SU-DHL-6 (cell line): ENCODE measurements around the gene UQCR10.

Experiments used
- H2AFZ ChIP-seq: fragments of 200-600 bp; sonication (generic); 2 replicates; pipeline ENCODE4 v1.6.1; 2014; ENCODE audit warnings: low read depth, mild to moderate bottlenecking, moderate library complexity, mixed read lengths, antibody characterized with exemption, low read length; ENCODE audit not compliant: severe bottlenecking
- H3F3A ChIP-seq: fragments of 200-600 bp; shearing (Covaris generic); 2 replicates; pipeline ENCODE4 v1.6.0; 2016; ENCODE audit warnings: antibody characterized with exemption, mild to moderate bottlenecking; ENCODE audit not compliant: insufficient read depth
- H3K27ac ChIP-seq: fragments of 200-600 bp; sonication (generic); 2 replicates; pipeline ENCODE4 v1.5.1; 2016; ENCODE audit warnings: low read depth, mild to moderate bottlenecking, low read length, moderate library complexity, mixed read lengths
- H3K27me3 ChIP-seq: fragments of 200-600 bp; sonication (generic), shearing (Covaris generic); 2 replicates; pipeline ENCODE4 v1.6.0; 2014; ENCODE audit warnings: mild to moderate bottlenecking, low read length
- H3K36me3 ChIP-seq: fragments of 200-600 bp; sonication (generic); 2 replicates; pipeline ENCODE4 v1.6.1; 2014; ENCODE audit warnings: mild to moderate bottlenecking, low read length, mixed read lengths
- H3K4me2 ChIP-seq: fragments of 300-600, 200-600 bp; shearing (Covaris generic), sonication (generic); 2 replicates; pipeline ENCODE4 v1.6.0; 2014; ENCODE audit warnings: low read length, low read depth, mild to moderate bottlenecking; ENCODE audit not compliant: poor library complexity, severe bottlenecking
- H3K4me3 ChIP-seq: fragments of 200-600 bp; sonication (generic); 2 replicates; pipeline ENCODE4 v1.5.1; 2014; ENCODE audit warnings: antibody characterized with exemption, low read length, mild to moderate bottlenecking, mixed read lengths; ENCODE audit not compliant: insufficient read depth, poor library complexity, severe bottlenecking
- H3K79me2 ChIP-seq: fragments of 200-600 bp; sonication (generic); 2 replicates; pipeline ENCODE4 v1.6.1; 2014; ENCODE audit warnings: mild to moderate bottlenecking, low read length, moderate library complexity; ENCODE audit not compliant: insufficient read depth
- H3K9ac ChIP-seq: fragments of 200-600 bp; sonication (generic); 2 replicates; pipeline ENCODE4 v1.7.0; 2014; ENCODE audit warnings: mild to moderate bottlenecking, low read length
- H3K9me2 ChIP-seq: fragments of 200-600 bp; sonication (generic); replicated peaks from 2 replicates; pipeline ENCODE4 v1.6.1; 2014; ENCODE audit warnings: low read length; ENCODE audit not compliant: insufficient read depth
- H3K9me3 ChIP-seq: fragments of 200-600 bp; sonication (generic); 2 replicates; pipeline ENCODE4 v1.6.1; 2014; ENCODE audit warnings: low read length, mixed read lengths; ENCODE audit not compliant: insufficient read depth
- H4K20me1 ChIP-seq: fragments of 200-600 bp; sonication (generic); 2 replicates; pipeline ENCODE4 v1.6.1; 2014; ENCODE audit warnings: low read depth, mild to moderate bottlenecking, antibody characterized with exemption, low read length, moderate library complexity, mixed read lengths
- EZH2phosphoT487 ChIP-seq: fragments of 200-600 bp; sonication (generic), shearing (Covaris generic); conservative IDR thresholded peaks from 2 replicates; pipeline ENCODE4 v1.6.1; 2018; ENCODE audit warnings: mild to moderate bottlenecking, antibody characterized with exemption, low read length, moderate library complexity, mixed read lengths
- TF ChIP-seq, protein P1 (sequence below): fragments of 200-600 bp; sonication (generic); IDR thresholded peaks from one replicate; pipeline ENCODE4 v1.5.1; 2017; ENCODE audit warnings: antibody characterized with exemption, mild to moderate bottlenecking, low read length, moderate library complexity; ENCODE audit not compliant: insufficient read depth, poor library complexity, severe bottlenecking

The UQCR10 gene

DNA sequence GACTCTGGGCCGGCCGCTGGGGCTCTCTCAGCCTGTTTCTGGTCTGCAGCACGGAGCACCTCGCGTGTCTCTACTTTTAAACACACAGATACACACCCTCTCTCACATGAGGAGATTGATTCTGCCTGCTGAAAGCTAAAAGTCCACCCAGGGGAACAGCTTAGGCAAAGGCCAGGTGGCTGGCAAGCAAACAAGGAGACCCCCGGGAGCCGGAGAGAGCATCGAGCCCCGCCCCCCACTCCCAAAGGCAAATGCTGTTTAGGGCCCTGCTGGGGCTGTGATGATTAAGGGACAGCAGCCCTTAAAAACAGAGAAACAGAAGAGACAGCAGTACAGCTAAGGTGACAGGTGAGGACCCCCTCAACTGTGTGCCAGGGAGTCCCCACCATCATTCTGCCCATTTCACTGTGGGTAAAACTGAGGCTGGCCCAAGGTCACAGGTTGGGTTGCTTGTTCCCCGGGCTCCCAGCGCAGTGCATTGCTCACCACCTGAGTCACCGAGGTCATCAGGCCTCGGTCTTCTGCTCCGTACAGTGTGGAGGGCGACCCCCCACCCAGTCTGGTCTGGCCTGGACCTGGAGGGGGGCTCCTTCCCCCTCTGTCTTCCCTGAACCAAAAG, 40.5 kb upstream of the UQCR10 start:
- no peak overlapping the region for H3K9ac ChIP-seq
- H3F3A ChIP-seq, result no peaks in the 10 kb centered on the region
- H3K79me2 ChIP-seq, result no peaks in the 10 kb centered on the region
- no peak overlapping the region for H3K27ac ChIP-seq
- H3K36me3 ChIP-seq, result no peaks in the 10 kb centered on the region
- no peak for TF ChIP-seq EZH2phosphoT487
- H3K9me3 ChIP-seq, result no peaks in the 10 kb centered on the region
- H3K4me3 ChIP-seq, result no peak overlapping the region
- no peak overlapping the region for H2AFZ ChIP-seq
- no peak overlapping the region for H3K4me2 ChIP-seq
- H3K27me3 ChIP-seq, result no peaks in the 10 kb centered on the region
- no peaks in the 10 kb centered on the region for H4K20me1 ChIP-seq
- H3K9me2 ChIP-seq, result no peaks in the 10 kb centered on the region

GRCh38 chr22:29727131-29727523, 40.0 kb upstream of the UQCR10 start:
- no peaks in the 10 kb centered on the region for H4K20me1 ChIP-seq
- H3K4me3 ChIP-seq, result no peak overlapping the region
- H3F3A ChIP-seq, result no peaks in the 10 kb centered on the region
- no peaks in the 10 kb centered on the region for H3K27me3 ChIP-seq
- no peak overlapping the region for H3K9ac ChIP-seq
- no peak overlapping the region for H3K4me2 ChIP-seq
- H3K9me3 ChIP-seq, result no peaks in the 10 kb centered on the region
- no peak overlapping the region for H3K27ac ChIP-seq
- no peak overlapping the region for H2AFZ ChIP-seq
- no peaks in the 10 kb centered on the region for H3K9me2 ChIP-seq
- H3K79me2 ChIP-seq, result no peaks in the 10 kb centered on the region
- H3K36me3 ChIP-seq, result no peaks in the 10 kb centered on the region
- TF ChIP-seq, protein P1, sequence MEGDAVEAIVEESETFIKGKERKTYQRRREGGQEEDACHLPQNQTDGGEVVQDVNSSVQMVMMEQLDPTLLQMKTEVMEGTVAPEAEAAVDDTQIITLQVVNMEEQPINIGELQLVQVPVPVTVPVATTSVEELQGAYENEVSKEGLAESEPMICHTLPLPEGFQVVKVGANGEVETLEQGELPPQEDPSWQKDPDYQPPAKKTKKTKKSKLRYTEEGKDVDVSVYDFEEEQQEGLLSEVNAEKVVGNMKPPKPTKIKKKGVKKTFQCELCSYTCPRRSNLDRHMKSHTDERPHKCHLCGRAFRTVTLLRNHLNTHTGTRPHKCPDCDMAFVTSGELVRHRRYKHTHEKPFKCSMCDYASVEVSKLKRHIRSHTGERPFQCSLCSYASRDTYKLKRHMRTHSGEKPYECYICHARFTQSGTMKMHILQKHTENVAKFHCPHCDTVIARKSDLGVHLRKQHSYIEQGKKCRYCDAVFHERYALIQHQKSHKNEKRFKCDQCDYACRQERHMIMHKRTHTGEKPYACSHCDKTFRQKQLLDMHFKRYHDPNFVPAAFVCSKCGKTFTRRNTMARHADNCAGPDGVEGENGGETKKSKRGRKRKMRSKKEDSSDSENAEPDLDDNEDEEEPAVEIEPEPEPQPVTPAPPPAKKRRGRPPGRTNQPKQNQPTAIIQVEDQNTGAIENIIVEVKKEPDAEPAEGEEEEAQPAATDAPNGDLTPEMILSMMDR, result no peak
- TF ChIP-seq EZH2phosphoT487, result no peak

GRCh38 chr22:29729161-29729560, 38.0 kb upstream of the UQCR10 start:
- Histone ChIP-seq H3F3A (peaks cover 8% of the 10 kb centered on the region), H3K9me3 (no peaks in the 10 kb centered on the region), H3K79me2 (no peaks in the 10 kb centered on the region), H3K27me3 (no peaks in the 10 kb centered on the region), H3K36me3 (no peaks in the 10 kb centered on the region), H3K4me3 (no peak overlapping the region), H3K4me2 (no peak overlapping the region), H2AFZ (no peak overlapping the region), H3K9ac (no peak overlapping the region), H3K9me2 (no peaks in the 10 kb centered on the region), H4K20me1 (no peaks in the 10 kb centered on the region), H3K27ac (no peak overlapping the region)
- TF ChIP-seq EZH2phosphoT487, result no peak
- TF ChIP-seq, protein P1, result no peak

GRCh38 chr22:29731058-29731850, 35.9 kb upstream of the UQCR10 start:
- Histone ChIP-seq H3K4me3 (no peak overlapping the region), H3K27me3 (no peaks in the 10 kb centered on the region), H3K4me2 (no peak overlapping the region), H4K20me1 (no peaks in the 10 kb centered on the region), H2AFZ (no peak overlapping the region), H3F3A (peaks cover 8% of the 10 kb centered on the region), H3K79me2 (no peaks in the 10 kb centered on the region), H3K9me2 (no peaks in the 10 kb centered on the region), H3K36me3 (no peaks in the 10 kb centered on the region), H3K27ac (0 out of 2 replicates have a peak overlapping the region, but pooled peaks have one; percentile 24), H3K9me3 (no peaks in the 10 kb centered on the region), H3K9ac (no peak overlapping the region)
- no peak for TF ChIP-seq EZH2phosphoT487
- TF ChIP-seq, protein P1, result no peak
